Keratinocyte (primary cell): ENCODE measurements around the gene NFATC2. TPM values are rescaled to one million over a fixed set of nuclear protein-coding genes. Genes with fewer than 3 reads are reported as not detected.

Experiments
- DNase-seq: peaks from one replicate; pipeline ENCODE4 v3.0.0-alpha.2; 2011; ENCODE audit warnings: low read depth, missing footprints, low spot score
- FAIRE-seq: peaks from 2 replicates; lab custom pipeline; 2011; peaks lifted over from hg19 to GRCh38; lab: Jason Lieb, UNC
- H2AFZ ChIP-seq: 2 replicates; pipeline ENCODE4 v1.6.0; 2012; ENCODE audit warnings: low read length, control low read depth, inconsistent platforms; ENCODE audit not compliant: control insufficient read depth
- H3K27ac ChIP-seq: 2 replicates; pipeline ENCODE4 v1.5.1; 2011; ENCODE audit warnings: low read length; ENCODE audit not compliant: control insufficient read depth, insufficient read depth
- H3K27me3 ChIP-seq: 3 replicates; pipeline ENCODE4 v1.6.0; 2011; ENCODE audit warnings: low read length; ENCODE audit not compliant: control insufficient read depth, insufficient read depth; ENCODE audit errors: extremely low read depth
- H3K36me3 ChIP-seq, 2 experiments: 2 replicates in 1 of 2; 3 replicates in 1 of 2; pipeline ENCODE4 v1.5.1; 2011; ENCODE audit warnings: low read length in 2 of 2, mild to moderate bottlenecking in 1 of 2; ENCODE audit not compliant: control insufficient read depth in 2 of 2, insufficient read depth in 2 of 2; ENCODE audit errors: extremely low read depth in 1 of 2
- H3K4me1 ChIP-seq: 3 replicates; pipeline ENCODE4 v1.5.1; 2011; ENCODE audit warnings: low read length; ENCODE audit not compliant: control insufficient read depth, insufficient read depth; ENCODE audit errors: extremely low read depth
- H3K4me2 ChIP-seq: 3 replicates; pipeline ENCODE4 v1.6.0; 2011; ENCODE audit warnings: low read depth, low read length; ENCODE audit not compliant: control insufficient read depth, insufficient read depth; ENCODE audit errors: extremely low read depth
- H3K4me3 ChIP-seq, 3 experiments: fragments of 200-600 bp in 1 of 3; sonication (generic) in 1 of 3; 2 replicates in 2 of 3; 3 replicates in 1 of 3; pipeline ENCODE4 v1.5.1; 2011 to 2016; ENCODE audit warnings: low read length in 3 of 3, mild to moderate bottlenecking in 3 of 3, control low read depth in 2 of 3, inconsistent platforms in 1 of 3, low read depth in 1 of 3, mixed read lengths in 1 of 3, mixed run types in 1 of 3, moderate library complexity in 1 of 3; ENCODE audit not compliant: control insufficient read depth in 2 of 3, insufficient read depth in 2 of 3; ENCODE audit errors: extremely low read depth in 1 of 3
- H3K79me2 ChIP-seq: 2 replicates; pipeline ENCODE4 v1.6.0; 2012; ENCODE audit warnings: low read length; ENCODE audit not compliant: control insufficient read depth, insufficient read depth
- H3K9ac ChIP-seq: 3 replicates; pipeline ENCODE4 v1.6.0; 2011; ENCODE audit warnings: low read length; ENCODE audit not compliant: control insufficient read depth, insufficient read depth; ENCODE audit errors: extremely low read depth
- H3K9me1 ChIP-seq: 3 replicates; pipeline ENCODE4 v1.6.0; 2011; ENCODE audit warnings: low read length; ENCODE audit not compliant: control insufficient read depth, insufficient read depth; ENCODE audit errors: extremely low read depth
- H3K9me3 ChIP-seq: 2 replicates; pipeline ENCODE4 v1.5.1; 2012; ENCODE audit warnings: low read depth, low read length; ENCODE audit not compliant: control insufficient read depth
- H4K20me1 ChIP-seq: 3 replicates; pipeline ENCODE4 v1.6.0; 2011; ENCODE audit warnings: low read length; ENCODE audit not compliant: control insufficient read depth, insufficient read depth; ENCODE audit errors: extremely low read depth
- EZH2 ChIP-seq: IDR thresholded peaks from one replicate; pipeline ENCODE4 v1.6.1; 2012; ENCODE audit warnings: inconsistent platforms, mild to moderate bottlenecking, low read length, moderate library complexity
- dilution Hi-C: fragments of 300-500 bp; cut with MboI; formaldehyde crosslinking; loops from one replicate; pipeline ENCODE4 v1.7.0; 2020; ENCODE audit warnings: low sequenced_read_pairs; ENCODE audit not compliant: extremely low pct_ligation_motif_present
- polyA plus RNA-seq, 5 experiments: library from polyadenylated mRNA; depleted of rRNA in 3 of 5; stranded (reverse) in 3 of 5; stranded (forward) in 1 of 5; unstranded in 1 of 5; fragments of >200 nt; gene quantifications; 1 replicate in 1 of 5; 2 replicates in 3 of 5; 3 replicates in 1 of 5; pipeline versions ENCODE4 v1.2.1 to v1.2.3, GENCODE V29; 2011 to 2012; ENCODE audit warnings: missing spikeins in 2 of 5, low read depth in 1 of 5, low replicate concordance in 1 of 5
- TF ChIP-seq, protein P1 (sequence below), 3 experiments: IDR thresholded peaks in 1 of 3; conservative IDR thresholded peaks in 1 of 3; optimal IDR thresholded peaks in 1 of 3; 2 replicates in 2 of 3; 3 replicates in 1 of 3; pipeline versions ENCODE3 to v1.5.1; 2011; ENCODE audit warnings: low read length in 3 of 3, mild to moderate bottlenecking in 3 of 3, moderate library complexity in 2 of 3, control low read depth in 1 of 3, inconsistent platforms in 1 of 3; ENCODE audit not compliant: insufficient read depth in 2 of 3; ENCODE audit errors: extremely low read depth in 1 of 3

The NFATC2 gene
- polyA plus RNA-seq, 1 donor (not counting 4 experiments of a cell fraction or from before 2014, with no cell fraction given) = 0.05 TPM

DNA sequence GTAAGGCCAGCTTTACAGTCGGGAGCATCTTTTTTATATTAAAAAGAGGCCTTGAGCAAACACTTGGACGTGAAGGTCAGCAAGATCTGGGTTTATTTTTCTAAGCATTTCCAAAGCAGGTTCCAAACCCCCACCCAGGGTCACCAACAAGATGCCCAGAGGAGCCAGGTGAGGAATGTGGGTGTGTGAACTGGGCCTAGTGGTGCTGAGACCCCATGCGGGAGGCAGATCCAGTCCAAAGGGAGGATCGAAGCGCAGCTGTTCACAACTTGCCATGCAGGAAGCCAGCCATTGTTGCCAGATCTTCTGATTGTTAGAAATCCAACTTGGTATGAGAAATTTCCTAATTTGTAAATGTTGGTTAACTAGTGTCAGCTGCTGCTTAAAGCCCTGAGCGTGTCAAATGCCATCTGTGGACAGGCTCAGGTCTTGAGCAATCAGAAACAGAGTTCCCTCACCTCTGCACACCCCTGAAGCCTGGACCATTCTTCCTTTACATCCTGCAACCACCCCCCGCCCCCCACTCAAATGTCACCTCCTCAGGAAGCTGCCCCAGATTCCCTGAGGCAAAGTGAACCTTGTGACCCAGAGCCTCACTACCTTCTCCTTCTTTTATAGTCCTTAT, 46.5 kb downstream of the NFATC2 start:
- Histone ChIP-seq H3K4me2 (no peak overlapping the region), H2AFZ (no peak overlapping the region), H3K4me1 (no peaks in the 10 kb centered on the region), H3K79me2 (no peaks in the 10 kb centered on the region), H3K27me3 (peaks cover 43% of the 10 kb centered on the region), H3K27ac (no peak overlapping the region), H3K9me3 (no peaks in the 10 kb centered on the region), H3K9me1 (no peaks in the 10 kb centered on the region), H3K36me3 (no peaks in the 10 kb centered on the region), H3K9ac (no peak overlapping the region), H4K20me1 (no peaks in the 10 kb centered on the region), H3K4me3 (no peak overlapping the region)
- dilution Hi-C loops = no loop called here
- DNase-seq = no peak
- TF ChIP-seq EZH2 = no peak
- TF ChIP-seq, protein P1, sequence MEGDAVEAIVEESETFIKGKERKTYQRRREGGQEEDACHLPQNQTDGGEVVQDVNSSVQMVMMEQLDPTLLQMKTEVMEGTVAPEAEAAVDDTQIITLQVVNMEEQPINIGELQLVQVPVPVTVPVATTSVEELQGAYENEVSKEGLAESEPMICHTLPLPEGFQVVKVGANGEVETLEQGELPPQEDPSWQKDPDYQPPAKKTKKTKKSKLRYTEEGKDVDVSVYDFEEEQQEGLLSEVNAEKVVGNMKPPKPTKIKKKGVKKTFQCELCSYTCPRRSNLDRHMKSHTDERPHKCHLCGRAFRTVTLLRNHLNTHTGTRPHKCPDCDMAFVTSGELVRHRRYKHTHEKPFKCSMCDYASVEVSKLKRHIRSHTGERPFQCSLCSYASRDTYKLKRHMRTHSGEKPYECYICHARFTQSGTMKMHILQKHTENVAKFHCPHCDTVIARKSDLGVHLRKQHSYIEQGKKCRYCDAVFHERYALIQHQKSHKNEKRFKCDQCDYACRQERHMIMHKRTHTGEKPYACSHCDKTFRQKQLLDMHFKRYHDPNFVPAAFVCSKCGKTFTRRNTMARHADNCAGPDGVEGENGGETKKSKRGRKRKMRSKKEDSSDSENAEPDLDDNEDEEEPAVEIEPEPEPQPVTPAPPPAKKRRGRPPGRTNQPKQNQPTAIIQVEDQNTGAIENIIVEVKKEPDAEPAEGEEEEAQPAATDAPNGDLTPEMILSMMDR (optimal IDR thresholded peaks at IDR 0.05 in 1 of 3, IDR thresholded peaks at IDR 0.05 in 1 of 3, conservative IDR thresholded peaks at IDR 0.05 in 1 of 3; ENCODE audit: extremely low read depth in 1 of 3, insufficient read depth in 2 of 3, low read length in 3 of 3) = no peak
- no peak for FAIRE-seq

DNA sequence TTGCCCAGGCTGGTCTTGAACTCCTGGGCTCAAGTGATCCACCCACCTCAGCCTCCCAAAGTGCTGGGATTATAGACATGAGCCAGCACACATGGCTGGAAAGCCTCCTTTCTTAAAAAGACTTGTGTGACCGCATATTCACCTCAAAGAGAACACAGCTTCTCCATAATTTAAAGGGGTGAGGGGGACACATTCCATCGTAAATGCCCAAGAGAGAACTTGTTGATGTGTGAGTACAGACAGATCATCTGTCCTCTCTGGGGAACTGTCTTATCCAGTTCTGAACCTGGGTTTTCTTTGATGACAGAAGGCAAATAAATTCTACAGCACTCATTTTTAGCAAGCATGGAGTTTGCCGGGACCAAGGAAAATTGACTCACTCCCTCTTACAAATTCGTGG, 47.2 kb downstream of the NFATC2 start:
- Histone ChIP-seq H3K9me3 (no peaks in the 10 kb centered on the region), H3K4me3 (no peak overlapping the region), H3K36me3 (no peaks in the 10 kb centered on the region), H3K4me1 (no peaks in the 10 kb centered on the region), H2AFZ (no peak overlapping the region), H3K9ac (no peak overlapping the region), H3K27me3 (peaks cover 44% of the 10 kb centered on the region), H3K4me2 (no peak overlapping the region), H4K20me1 (no peaks in the 10 kb centered on the region), H3K79me2 (no peaks in the 10 kb centered on the region), H3K27ac (no peak overlapping the region), H3K9me1 (no peaks in the 10 kb centered on the region)
- no peak for DNase-seq
- dilution Hi-C loops = no loop called here
- TF ChIP-seq EZH2 = no peak
- TF ChIP-seq, protein P1 (optimal IDR thresholded peaks at IDR 0.05 in 1 of 3, IDR thresholded peaks at IDR 0.05 in 1 of 3, conservative IDR thresholded peaks at IDR 0.05 in 1 of 3; ENCODE audit: extremely low read depth in 1 of 3, insufficient read depth in 2 of 3, low read length in 3 of 3) = no peak
- FAIRE-seq = no peak
